GM21528 (cell line): Measurements from ENCODE around the gene C17orf67.

Source experiments
- ATAC-seq: cut with Tn5 transposase; IDR thresholded peaks from one replicate; pipeline ENCODE4 v1.9.1; 2021; ENCODE audit warnings: mild to moderate bottlenecking, moderate library complexity; ENCODE audit not compliant: unreplicated experiment, low FRiP score

Gene C17orf67

DNA sequence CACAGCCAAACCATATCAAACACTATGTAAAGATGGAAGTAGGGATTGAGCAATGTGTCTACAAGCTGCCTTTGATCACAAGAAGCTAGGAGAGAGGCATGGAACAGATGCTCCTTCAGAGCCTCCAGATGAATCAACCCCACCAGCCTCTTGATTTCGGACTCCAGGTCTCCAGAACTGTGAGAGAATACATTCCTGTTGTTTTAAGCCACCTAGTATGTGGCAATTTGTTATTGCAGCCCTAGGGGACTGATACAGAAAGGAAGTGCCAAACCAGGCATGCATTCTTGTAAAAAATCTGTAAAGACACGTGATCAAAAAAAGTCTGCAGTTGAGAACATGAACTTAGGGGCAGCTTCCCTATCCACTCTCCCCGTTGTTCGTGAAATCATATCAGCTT is 91.1 kb downstream of the C17orf67 start:
- ATAC-seq, result no peak
